ENCODE data around the gene RAB4B.
"Not testable (repeated sequence)": the region's sequence is repeated elsewhere in the genome, so short reads cannot be mapped to it uniquely, and the experiment has no call there.

RAB4B gene
- long read RNA-seq, donor 1, partial matches to known transcripts = 0 of 3 reads
- long read RNA-seq, donor 1, other reads (novel, unspliced or antisense) = 0 of 3 reads
- long read RNA-seq, donor 2, partial matches to known transcripts = 0 of 4 reads
- long read RNA-seq, donor 2, other reads (novel, unspliced or antisense) = 0 of 4 reads
- long read RNA-seq, donor 3, partial matches to known transcripts = 0 of 5 reads
- long read RNA-seq, donor 3, other reads (novel, unspliced or antisense) = 0 of 5 reads
- long read RNA-seq, donor 4, partial matches to known transcripts = 0 of 6 reads
- long read RNA-seq, donor 4, other reads (novel, unspliced or antisense) = 0 of 6 reads
- long read RNA-seq, donor 5, transcript RAB4B-201 (8 exons, 1,133 nt) = major isoform, 5 of 6 reads
- long read RNA-seq, donor 5, partial matches to known transcripts = 0 of 6 reads
- long read RNA-seq, donor 5, other reads (novel, unspliced or antisense) = 0 of 6 reads
- long read RNA-seq, donor 6, partial matches to known transcripts = 0 of 6 reads
- long read RNA-seq, donor 6, other reads (novel, unspliced or antisense) = 0 of 6 reads
- long read RNA-seq, donor 7 = 0 reads
- long read RNA-seq, donor 8, transcript RAB4B-201 (8 exons, 1,133 nt) = major isoform, 6 of 6 reads
- long read RNA-seq, donor 8, partial matches to known transcripts = 0 of 6 reads
- long read RNA-seq, donor 8, other reads (novel, unspliced or antisense) = 0 of 6 reads

- peak; percentile 100 for DNase-seq
Observed at GRCh38 chr19:40777937-40778705, at the start of gene RAB4B. TSS of gene RAB4B (plus strand) at chr19:40778247. CDS start at chr19:40778376, 129 bp downstream.

GRCh38 chr19:40730065-40730464 is 48.0 kb upstream of the RAB4B start:
- not testable (repeated sequence) for DNase-seq

- DNase-seq = not testable (repeated sequence)
Observed at GRCh38 chr19:40732304-40732703, 45.7 kb upstream of the RAB4B start.

GRCh38 chr19:40733149-40733548 is 44.9 kb upstream of the RAB4B start:
- DNase-seq = no peak

- DNase-seq = no peak
Observed at GRCh38 chr19:40735013-40735771, 42.9 kb upstream of the RAB4B start.

GRCh38 chr19:40736661-40737060 is 41.4 kb upstream of the RAB4B start:
- DNase-seq = no peak

GRCh38 chr19:40737102-40737644 is 40.9 kb upstream of the RAB4B start:
- DNase-seq = no peak

GRCh38 chr19:40739030-40739839 is 38.8 kb upstream of the RAB4B start:
- no peak for DNase-seq

- DNase-seq = no peak
Observed at GRCh38 chr19:40739871-40740703, 38.0 kb upstream of the RAB4B start.

- no peak for DNase-seq
Observed at GRCh38 chr19:40740747-40741146, 37.3 kb upstream of the RAB4B start.

GRCh38 chr19:40741527-40742390 is 36.3 kb upstream of the RAB4B start:
- no peak for DNase-seq

GRCh38 chr19:40742477-40742876 is 35.6 kb upstream of the RAB4B start:
- DNase-seq = no peak

- no peak for DNase-seq
Observed at GRCh38 chr19:40742886-40743285, 35.2 kb upstream of the RAB4B start.

- no peak for DNase-seq
Observed at GRCh38 chr19:40743926-40744325, 34.1 kb upstream of the RAB4B start.

GRCh38 chr19:40744554-40745401 is 33.3 kb upstream of the RAB4B start:
- peak; percentile 30 for DNase-seq

- no peak for DNase-seq
Observed at GRCh38 chr19:40745402-40745780, 32.7 kb upstream of the RAB4B start.

GRCh38 chr19:40747536-40747935 is 30.5 kb upstream of the RAB4B start:
- no peak for DNase-seq
